ENCODE data around the gene DNASE1L3.

DNA sequence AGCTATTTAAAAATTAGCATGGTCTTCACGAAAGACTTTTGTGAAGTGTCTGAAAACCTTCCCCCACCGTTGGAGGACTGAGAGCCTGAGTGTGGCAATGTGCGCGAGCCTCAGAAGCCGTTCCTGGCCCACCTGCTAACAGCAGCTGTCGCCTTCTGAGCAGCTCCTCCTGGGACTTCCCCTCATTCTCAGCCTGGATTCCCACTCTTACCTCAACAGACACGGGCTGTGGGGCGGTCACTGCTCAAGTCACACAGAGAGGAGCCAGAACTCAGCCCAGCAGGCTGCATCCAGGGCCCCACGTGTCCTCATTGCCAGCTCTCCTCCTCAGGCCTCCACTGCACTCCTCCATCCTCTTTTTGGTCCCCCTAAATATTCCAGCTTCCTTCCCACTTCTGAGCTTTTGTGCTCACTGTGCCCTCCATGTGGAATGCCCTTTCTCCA is 7.8 kb downstream of the DNASE1L3 start:
- no peak for TF ChIP-seq YY1 (IDR thresholded peaks at IDR 0.05)
- no peak for TF ChIP-seq EGR1 (IDR thresholded peaks at IDR 0.05; ENCODE audit: low read depth in 2 of 2)
- TF ChIP-seq RAD21 (IDR thresholded peaks at IDR 0.05) = no peak
- TF ChIP-seq, protein P1, sequence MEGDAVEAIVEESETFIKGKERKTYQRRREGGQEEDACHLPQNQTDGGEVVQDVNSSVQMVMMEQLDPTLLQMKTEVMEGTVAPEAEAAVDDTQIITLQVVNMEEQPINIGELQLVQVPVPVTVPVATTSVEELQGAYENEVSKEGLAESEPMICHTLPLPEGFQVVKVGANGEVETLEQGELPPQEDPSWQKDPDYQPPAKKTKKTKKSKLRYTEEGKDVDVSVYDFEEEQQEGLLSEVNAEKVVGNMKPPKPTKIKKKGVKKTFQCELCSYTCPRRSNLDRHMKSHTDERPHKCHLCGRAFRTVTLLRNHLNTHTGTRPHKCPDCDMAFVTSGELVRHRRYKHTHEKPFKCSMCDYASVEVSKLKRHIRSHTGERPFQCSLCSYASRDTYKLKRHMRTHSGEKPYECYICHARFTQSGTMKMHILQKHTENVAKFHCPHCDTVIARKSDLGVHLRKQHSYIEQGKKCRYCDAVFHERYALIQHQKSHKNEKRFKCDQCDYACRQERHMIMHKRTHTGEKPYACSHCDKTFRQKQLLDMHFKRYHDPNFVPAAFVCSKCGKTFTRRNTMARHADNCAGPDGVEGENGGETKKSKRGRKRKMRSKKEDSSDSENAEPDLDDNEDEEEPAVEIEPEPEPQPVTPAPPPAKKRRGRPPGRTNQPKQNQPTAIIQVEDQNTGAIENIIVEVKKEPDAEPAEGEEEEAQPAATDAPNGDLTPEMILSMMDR (IDR thresholded peaks at IDR 0.05; ENCODE audit: low read depth, low read length, missing input control) = no peak
- TF ChIP-seq, protein P2, sequence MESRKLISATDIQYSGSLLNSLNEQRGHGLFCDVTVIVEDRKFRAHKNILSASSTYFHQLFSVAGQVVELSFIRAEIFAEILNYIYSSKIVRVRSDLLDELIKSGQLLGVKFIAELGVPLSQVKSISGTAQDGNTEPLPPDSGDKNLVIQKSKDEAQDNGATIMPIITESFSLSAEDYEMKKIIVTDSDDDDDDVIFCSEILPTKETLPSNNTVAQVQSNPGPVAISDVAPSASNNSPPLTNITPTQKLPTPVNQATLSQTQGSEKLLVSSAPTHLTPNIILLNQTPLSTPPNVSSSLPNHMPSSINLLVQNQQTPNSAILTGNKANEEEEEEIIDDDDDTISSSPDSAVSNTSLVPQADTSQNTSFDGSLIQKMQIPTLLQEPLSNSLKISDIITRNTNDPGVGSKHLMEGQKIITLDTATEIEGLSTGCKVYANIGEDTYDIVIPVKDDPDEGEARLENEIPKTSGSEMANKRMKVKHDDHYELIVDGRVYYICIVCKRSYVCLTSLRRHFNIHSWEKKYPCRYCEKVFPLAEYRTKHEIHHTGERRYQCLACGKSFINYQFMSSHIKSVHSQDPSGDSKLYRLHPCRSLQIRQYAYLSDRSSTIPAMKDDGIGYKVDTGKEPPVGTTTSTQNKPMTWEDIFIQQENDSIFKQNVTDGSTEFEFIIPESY (IDR thresholded peaks at IDR 0.05) = no peak
- TF ChIP-seq FOXA1 (IDR thresholded peaks at IDR 0.05) = no peak
- no peak for TF ChIP-seq RXRA (IDR thresholded peaks at IDR 0.05)
- no peak for TF ChIP-seq GABPA (IDR thresholded peaks at IDR 0.05 in 1 of 2, conservative IDR thresholded peaks at IDR 0.05 in 1 of 2)
- TF ChIP-seq, protein P3, sequence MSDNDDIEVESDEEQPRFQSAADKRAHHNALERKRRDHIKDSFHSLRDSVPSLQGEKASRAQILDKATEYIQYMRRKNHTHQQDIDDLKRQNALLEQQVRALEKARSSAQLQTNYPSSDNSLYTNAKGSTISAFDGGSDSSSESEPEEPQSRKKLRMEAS (IDR thresholded peaks at IDR 0.05) = no peak
- no peak for TF ChIP-seq JUND (IDR thresholded peaks at IDR 0.05)
